HEK293 (cell line): Measurements from ENCODE around the gene PAF1.

Experiments
- CTCF ChIA-PET: fragments of 350-600 bp; formaldehyde crosslinking; extraction: SDS; loops from one replicate; lab custom pipeline; 2021; ENCODE audit warnings: antibody characterized with exemption; lab: Yijun Ruan, JAX
- POLR2A ChIA-PET: fragments of 300-600 bp; formaldehyde crosslinking; extraction: SDS; loops from one replicate; lab custom pipeline; 2020; ENCODE audit warnings: antibody characterized with exemption, inconsistent platforms; lab: Yijun Ruan, JAX
- H3K27ac ChIP-seq: fragments of 200-500 bp; sonication (Bioruptor generic); 2 replicates; pipeline ENCODE4 v1.5.1; 2014; ENCODE audit warnings: low read depth, low read length, control low read depth, inconsistent platforms; ENCODE audit errors: extremely low read depth
- H3K36me3 ChIP-seq, 2 experiments: fragments of 200-500 bp in 1 of 2; sonication (Bioruptor generic) in 1 of 2; 1 replicate in 1 of 2; 2 replicates in 1 of 2; pipeline ENCODE4 v1.5.1; 2014 to 2017; ENCODE audit warnings: inconsistent platforms in 2 of 2, low read length in 2 of 2; ENCODE audit not compliant: control insufficient read depth in 2 of 2, insufficient read depth in 1 of 2
- H3K4me1 ChIP-seq: fragments of 200-500 bp; sonication (Bioruptor generic); 2 replicates; pipeline ENCODE4 v1.5.1; 2014; ENCODE audit warnings: mild to moderate bottlenecking, low read length, inconsistent platforms; ENCODE audit not compliant: control insufficient read depth, insufficient read depth
- H3K4me3 ChIP-seq: 2 replicates; pipeline ENCODE4 v1.5.1; 2011; ENCODE audit warnings: low read depth, mild to moderate bottlenecking, control low read depth, low read length, moderate library complexity
- H3K9me3 ChIP-seq: fragments of 200-500 bp; sonication (Bioruptor generic); 2 replicates; pipeline ENCODE4 v1.5.1; 2014; ENCODE audit warnings: low read depth, low read length, inconsistent platforms; ENCODE audit not compliant: control insufficient read depth, insufficient read depth
- ZBTB1 ChIP-seq: fragments of 450-650 bp; formaldehyde crosslinking; IDR thresholded peaks from 2 replicates; pipeline ENCODE4 v1.5.1; 2016; ENCODE audit warnings: missing biosample characterization, missing genetic modification characterization
- ZBTB21 ChIP-seq: fragments of 450-650 bp; formaldehyde crosslinking; IDR thresholded peaks from 2 replicates; pipeline ENCODE4 v1.5.1; 2017; ENCODE audit warnings: missing biosample characterization, missing genetic modification characterization
- ZFHX2 ChIP-seq: fragments of 450-650 bp; formaldehyde crosslinking; conservative IDR thresholded peaks from 2 replicates; pipeline ENCODE4 v1.5.1; 2016; ENCODE audit warnings: missing biosample characterization, missing genetic modification characterization
- ZNF138 ChIP-seq: fragments of 450-650 bp; formaldehyde crosslinking; IDR thresholded peaks from 2 replicates; pipeline ENCODE4 v1.5.1; 2016; ENCODE audit warnings: missing biosample characterization, missing genetic modification characterization, borderline replicate concordance
- ZNF146 ChIP-seq: fragments of 450-650 bp; formaldehyde crosslinking; IDR thresholded peaks from 2 replicates; pipeline ENCODE4 v1.5.1; 2016; ENCODE audit warnings: missing biosample characterization, missing genetic modification characterization
- ZNF157 ChIP-seq: fragments of 450-650 bp; formaldehyde crosslinking; IDR thresholded peaks from 2 replicates; pipeline ENCODE4 v1.5.1; 2016; ENCODE audit warnings: missing biosample characterization, missing genetic modification characterization
- ZNF174 ChIP-seq: fragments of 450-650 bp; formaldehyde crosslinking; IDR thresholded peaks from 2 replicates; pipeline ENCODE4 v1.5.0; 2017; ENCODE audit warnings: missing biosample characterization, mild to moderate bottlenecking, missing genetic modification characterization
- ZNF654 ChIP-seq: fragments of 450-650 bp; formaldehyde crosslinking; IDR thresholded peaks from 2 replicates; pipeline ENCODE4 v1.5.1; 2016; ENCODE audit warnings: low read depth, missing biosample characterization, missing genetic modification characterization
- ZNF776 ChIP-seq: fragments of 450-650 bp; formaldehyde crosslinking; IDR thresholded peaks from 2 replicates; pipeline ENCODE4 v1.5.0; 2017; ENCODE audit warnings: missing biosample characterization, missing genetic modification characterization, borderline replicate concordance
- ZNF792 ChIP-seq: fragments of 450-650 bp; formaldehyde crosslinking; IDR thresholded peaks from 2 replicates; pipeline ENCODE4 v1.5.1; 2016; ENCODE audit warnings: missing biosample characterization, missing genetic modification characterization
- TF ChIP-seq, protein P1 (sequence below): fragments of 450-650 bp; formaldehyde crosslinking; IDR thresholded peaks from 2 replicates; pipeline ENCODE4 v1.5.1; 2016; ENCODE audit warnings: missing biosample characterization, missing genetic modification characterization, low read depth
- TF ChIP-seq, protein P2 (sequence below): fragments of 450-650 bp; formaldehyde crosslinking; IDR thresholded peaks from 2 replicates; pipeline ENCODE4 v1.5.1; 2017; ENCODE audit warnings: missing biosample characterization, missing genetic modification characterization
- TF ChIP-seq, protein P3 (sequence below): fragments of 450-650 bp; formaldehyde crosslinking; IDR thresholded peaks from 2 replicates; pipeline ENCODE4 v1.5.1; 2016; ENCODE audit warnings: missing biosample characterization, missing genetic modification characterization
- TF ChIP-seq, protein P4 (sequence below): fragments of 450-650 bp; formaldehyde crosslinking; IDR thresholded peaks from 2 replicates; pipeline ENCODE4 v1.5.1; 2016; ENCODE audit warnings: missing biosample characterization, missing genetic modification characterization

The PAF1 gene

DNA sequence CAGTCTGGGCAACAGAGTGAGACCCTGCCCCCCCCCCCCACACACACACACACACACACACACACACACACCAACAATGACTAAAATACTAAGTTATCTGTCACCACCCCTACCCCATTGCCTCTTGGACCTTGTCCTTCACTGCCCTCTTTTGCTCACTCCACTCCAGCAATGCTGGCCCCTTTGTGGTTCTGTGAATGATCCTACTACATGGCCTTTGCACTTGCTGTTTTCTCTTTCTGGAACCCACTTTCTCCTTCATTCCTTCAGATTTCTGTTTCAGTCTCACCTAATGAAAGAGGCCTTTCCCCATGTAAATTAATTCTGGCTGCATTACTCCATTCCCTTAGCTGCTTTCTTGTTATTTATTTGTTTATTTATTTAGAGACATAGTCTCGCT, 51.2 kb downstream of the PAF1 start (continued):
- TF ChIP-seq, protein P1, sequence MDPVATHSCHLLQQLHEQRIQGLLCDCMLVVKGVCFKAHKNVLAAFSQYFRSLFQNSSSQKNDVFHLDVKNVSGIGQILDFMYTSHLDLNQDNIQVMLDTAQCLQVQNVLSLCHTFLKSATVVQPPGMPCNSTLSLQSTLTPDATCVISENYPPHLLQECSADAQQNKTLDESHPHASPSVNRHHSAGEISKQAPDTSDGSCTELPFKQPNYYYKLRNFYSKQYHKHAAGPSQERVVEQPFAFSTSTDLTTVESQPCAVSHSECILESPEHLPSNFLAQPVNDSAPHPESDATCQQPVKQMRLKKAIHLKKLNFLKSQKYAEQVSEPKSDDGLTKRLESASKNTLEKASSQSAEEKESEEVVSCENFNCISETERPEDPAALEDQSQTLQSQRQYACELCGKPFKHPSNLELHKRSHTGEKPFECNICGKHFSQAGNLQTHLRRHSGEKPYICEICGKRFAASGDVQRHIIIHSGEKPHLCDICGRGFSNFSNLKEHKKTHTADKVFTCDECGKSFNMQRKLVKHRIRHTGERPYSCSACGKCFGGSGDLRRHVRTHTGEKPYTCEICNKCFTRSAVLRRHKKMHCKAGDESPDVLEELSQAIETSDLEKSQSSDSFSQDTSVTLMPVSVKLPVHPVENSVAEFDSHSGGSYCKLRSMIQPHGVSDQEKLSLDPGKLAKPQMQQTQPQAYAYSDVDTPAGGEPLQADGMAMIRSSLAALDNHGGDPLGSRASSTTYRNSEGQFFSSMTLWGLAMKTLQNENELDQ (tag by site-specific recombination), result 0 out of 2 replicates have a peak, but pooled peaks have one; percentile 5
- no peak for TF ChIP-seq ZNF776 (tag by site-specific recombination)
- TF ChIP-seq ZBTB1 (tag by site-specific recombination), result no peak
- TF ChIP-seq ZNF174, result no peak
- TF ChIP-seq ZNF654 (tag by site-specific recombination), result no peak

DNA sequence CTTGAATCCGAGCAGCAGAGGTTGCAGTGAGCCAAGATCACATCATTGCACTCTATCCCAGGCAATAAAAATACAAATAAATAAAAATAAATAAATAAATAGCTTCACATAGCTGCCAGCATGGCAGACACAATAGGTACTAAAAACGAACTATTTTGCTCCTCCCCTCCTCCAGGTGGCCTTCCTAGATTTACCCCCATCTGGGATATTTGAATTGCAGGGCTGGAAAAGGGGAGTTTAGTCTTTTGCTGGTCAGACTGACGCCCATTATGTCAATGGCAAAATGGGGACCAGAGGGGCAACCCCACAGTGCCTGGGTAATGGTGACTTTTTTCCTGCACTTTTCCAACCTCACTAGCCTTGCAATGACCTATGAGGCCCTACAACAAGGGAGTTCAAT, 54.4 kb downstream of the PAF1 start:
- CTCF ChIA-PET, result interaction anchor here (0.7 to 2.5 kb wide), 8 partner anchors 9 to 226 kb away, joined by 3 to 9 read pairs (median 4); partner anchors contain the start of genes PLEKHG2 and SYCN
- POLR2A ChIA-PET, result interaction anchor here (1.0 kb wide), 1 partner anchor 99 kb away, joined by 5 read pairs; the partner anchor contains the start of gene RPS16
- Histone ChIP-seq H3K27ac (no peak overlapping the region), H3K36me3 (no peaks in the 10 kb centered on the region), H3K4me3 (no peak overlapping the region), H3K4me1 (peaks cover 4% of the 10 kb centered on the region), H3K9me3 (no peaks in the 10 kb centered on the region)
- TF ChIP-seq ZNF138 (tag by site-specific recombination) (no peak), ZNF146 (tag by site-specific recombination) (no peak), ZBTB21 (tag by site-specific recombination) (no peak), ZNF792 (tag by site-specific recombination) (no peak), ZFHX2 (tag by site-specific recombination) (no peak), ZNF157 (tag by site-specific recombination) (no peak)
- TF ChIP-seq, protein P2, sequence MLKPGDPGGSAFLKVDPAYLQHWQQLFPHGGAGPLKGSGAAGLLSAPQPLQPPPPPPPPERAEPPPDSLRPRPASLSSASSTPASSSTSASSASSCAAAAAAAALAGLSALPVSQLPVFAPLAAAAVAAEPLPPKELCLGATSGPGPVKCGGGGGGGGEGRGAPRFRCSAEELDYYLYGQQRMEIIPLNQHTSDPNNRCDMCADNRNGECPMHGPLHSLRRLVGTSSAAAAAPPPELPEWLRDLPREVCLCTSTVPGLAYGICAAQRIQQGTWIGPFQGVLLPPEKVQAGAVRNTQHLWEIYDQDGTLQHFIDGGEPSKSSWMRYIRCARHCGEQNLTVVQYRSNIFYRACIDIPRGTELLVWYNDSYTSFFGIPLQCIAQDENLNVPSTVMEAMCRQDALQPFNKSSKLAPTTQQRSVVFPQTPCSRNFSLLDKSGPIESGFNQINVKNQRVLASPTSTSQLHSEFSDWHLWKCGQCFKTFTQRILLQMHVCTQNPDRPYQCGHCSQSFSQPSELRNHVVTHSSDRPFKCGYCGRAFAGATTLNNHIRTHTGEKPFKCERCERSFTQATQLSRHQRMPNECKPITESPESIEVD (tag by site-specific recombination), result no peak
- TF ChIP-seq, protein P3, sequence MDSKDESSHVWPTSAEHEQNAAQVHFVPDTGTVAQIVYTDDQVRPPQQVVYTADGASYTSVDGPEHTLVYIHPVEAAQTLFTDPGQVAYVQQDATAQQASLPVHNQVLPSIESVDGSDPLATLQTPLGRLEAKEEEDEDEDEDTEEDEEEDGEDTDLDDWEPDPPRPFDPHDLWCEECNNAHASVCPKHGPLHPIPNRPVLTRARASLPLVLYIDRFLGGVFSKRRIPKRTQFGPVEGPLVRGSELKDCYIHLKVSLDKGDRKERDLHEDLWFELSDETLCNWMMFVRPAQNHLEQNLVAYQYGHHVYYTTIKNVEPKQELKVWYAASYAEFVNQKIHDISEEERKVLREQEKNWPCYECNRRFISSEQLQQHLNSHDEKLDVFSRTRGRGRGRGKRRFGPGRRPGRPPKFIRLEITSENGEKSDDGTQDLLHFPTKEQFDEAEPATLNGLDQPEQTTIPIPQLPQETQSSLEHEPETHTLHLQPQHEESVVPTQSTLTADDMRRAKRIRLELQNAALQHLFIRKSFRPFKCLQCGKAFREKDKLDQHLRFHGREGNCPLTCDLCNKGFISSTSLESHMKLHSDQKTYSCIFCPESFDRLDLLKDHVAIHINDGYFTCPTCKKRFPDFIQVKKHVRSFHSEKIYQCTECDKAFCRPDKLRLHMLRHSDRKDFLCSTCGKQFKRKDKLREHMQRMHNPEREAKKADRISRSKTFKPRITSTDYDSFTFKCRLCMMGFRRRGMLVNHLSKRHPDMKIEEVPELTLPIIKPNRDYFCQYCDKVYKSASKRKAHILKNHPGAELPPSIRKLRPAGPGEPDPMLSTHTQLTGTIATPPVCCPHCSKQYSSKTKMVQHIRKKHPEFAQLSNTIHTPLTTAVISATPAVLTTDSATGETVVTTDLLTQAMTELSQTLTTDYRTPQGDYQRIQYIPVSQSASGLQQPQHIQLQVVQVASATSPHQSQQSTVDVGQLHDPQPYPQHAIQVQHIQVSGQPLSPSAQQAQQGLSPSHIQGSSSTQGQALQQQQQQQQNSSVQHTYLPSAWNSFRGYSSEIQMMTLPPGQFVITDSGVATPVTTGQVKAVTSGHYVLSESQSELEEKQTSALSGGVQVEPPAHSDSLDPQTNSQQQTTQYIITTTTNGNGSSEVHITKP (tag by site-specific recombination), result no peak
- TF ChIP-seq, protein P4, sequence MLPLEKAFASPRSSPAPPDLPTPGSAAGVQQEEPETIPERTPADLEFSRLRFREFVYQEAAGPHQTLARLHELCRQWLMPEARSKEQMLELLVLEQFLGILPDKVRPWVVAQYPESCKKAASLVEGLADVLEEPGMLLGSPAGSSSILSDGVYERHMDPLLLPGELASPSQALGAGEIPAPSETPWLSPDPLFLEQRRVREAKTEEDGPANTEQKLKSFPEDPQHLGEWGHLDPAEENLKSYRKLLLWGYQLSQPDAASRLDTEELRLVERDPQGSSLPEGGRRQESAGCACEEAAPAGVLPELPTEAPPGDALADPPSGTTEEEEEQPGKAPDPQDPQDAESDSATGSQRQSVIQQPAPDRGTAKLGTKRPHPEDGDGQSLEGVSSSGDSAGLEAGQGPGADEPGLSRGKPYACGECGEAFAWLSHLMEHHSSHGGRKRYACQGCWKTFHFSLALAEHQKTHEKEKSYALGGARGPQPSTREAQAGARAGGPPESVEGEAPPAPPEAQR, result no peak
